GM10266 (cell line): ENCODE results near the gene RXFP2.

Source experiments
- DNase-seq: peaks from one replicate; pipeline ENCODE4 v3.0.0; 2012; ENCODE audit errors: extremely low spot score
- CTCF ChIP-seq: IDR thresholded peaks from 2 replicates; pipeline ENCODE4 v1.5.1; 2012; ENCODE audit warnings: mild to moderate bottlenecking, low read depth; ENCODE audit not compliant: control insufficient read depth, insufficient read depth; ENCODE audit errors: missing control alignments

The RXFP2 gene

GRCh38 chr13:31775148-31775547 lies 35.8 kb downstream of the RXFP2 start:
- no peak for TF ChIP-seq CTCF
- no peak for DNase-seq

- no peak for TF ChIP-seq CTCF
- no peak for DNase-seq
Observed at GRCh38 chr13:31775686-31776085, 36.4 kb downstream of the RXFP2 start.

GRCh38 chr13:31781064-31781463 lies 41.7 kb downstream of the RXFP2 start:
- no peak for DNase-seq
- TF ChIP-seq CTCF = no peak

GRCh38 chr13:31786011-31786410 lies 46.7 kb downstream of the RXFP2 start:
- no peak for TF ChIP-seq CTCF
- no peak for DNase-seq

GRCh38 chr13:31790992-31791391 lies 51.7 kb downstream of the RXFP2 start:
- no peak for TF ChIP-seq CTCF
- DNase-seq = no peak

GRCh38 chr13:31793246-31793645 lies 53.9 kb downstream of the RXFP2 start:
- DNase-seq = no peak
- TF ChIP-seq CTCF = no peak

- no peak for TF ChIP-seq CTCF
- no peak for DNase-seq
Observed at GRCh38 chr13:31794452-31794851, 55.1 kb downstream of the RXFP2 start.
